Stimulated activated CD8-positive, alpha-beta memory T cell treated with anti-CD3 and anti-CD28 coated beads, Interleukin-15, amount 100 ng/mL, for 1 hour (primary cell): ENCODE data around the gene BRI3BP.
A peak's percentile ranks its signal among the peaks of the same experiment; 100 is the strongest.
"Not testable (repeated sequence)": the region's sequence is repeated elsewhere in the genome, so short reads cannot be mapped to it uniquely, and the experiment has no call there.

Source experiments
- DNase-seq: peaks from one replicate; pipeline ENCODE4 v3.0.0-alpha.2; 2020; ENCODE audit warnings: low read depth

The BRI3BP gene

DNA sequence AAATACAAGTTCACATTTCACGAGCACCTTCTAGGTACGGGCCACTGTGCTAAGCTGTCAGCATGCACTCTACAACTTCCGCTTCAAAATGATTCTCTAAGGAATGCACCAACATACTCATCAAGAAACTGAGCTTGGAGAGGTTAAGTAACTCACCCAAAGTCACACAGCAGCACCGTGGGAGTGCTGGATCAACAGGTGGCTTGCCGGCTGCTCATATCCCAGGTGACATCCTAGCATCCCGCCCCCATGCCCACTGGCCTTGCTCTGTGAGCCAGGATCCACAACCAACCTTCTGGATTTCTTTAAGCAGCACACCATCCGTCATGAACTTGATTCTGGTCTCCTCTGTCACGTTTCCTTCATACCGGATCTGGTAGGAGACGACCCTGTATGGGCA, 21.2 kb upstream of the BRI3BP start:
- no peak for DNase-seq

- DNase-seq, result no peak
Observed at GRCh38 chr12:124975276-124975675, 18.2 kb upstream of the BRI3BP start.

DNA sequence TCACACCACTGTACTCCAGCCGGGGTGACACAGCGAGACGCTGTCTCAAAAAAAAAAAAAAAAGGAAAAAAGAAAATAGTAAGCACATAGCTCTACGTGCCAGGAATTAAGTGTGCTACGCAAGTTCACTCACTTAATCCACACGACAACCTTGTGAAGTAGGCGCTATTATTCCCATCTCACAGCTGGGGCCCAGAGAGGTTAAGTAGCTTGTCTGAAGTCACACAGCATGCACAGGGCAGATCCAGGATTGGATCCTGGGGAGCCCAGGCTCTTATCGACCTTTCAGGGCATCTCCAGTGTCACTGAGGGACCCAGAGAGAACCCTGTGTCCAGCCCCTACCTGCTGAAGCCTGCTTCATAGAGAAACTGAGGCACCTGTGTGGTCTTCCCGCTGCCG, 16.4 kb upstream of the BRI3BP start:
- no peak for DNase-seq

DNA sequence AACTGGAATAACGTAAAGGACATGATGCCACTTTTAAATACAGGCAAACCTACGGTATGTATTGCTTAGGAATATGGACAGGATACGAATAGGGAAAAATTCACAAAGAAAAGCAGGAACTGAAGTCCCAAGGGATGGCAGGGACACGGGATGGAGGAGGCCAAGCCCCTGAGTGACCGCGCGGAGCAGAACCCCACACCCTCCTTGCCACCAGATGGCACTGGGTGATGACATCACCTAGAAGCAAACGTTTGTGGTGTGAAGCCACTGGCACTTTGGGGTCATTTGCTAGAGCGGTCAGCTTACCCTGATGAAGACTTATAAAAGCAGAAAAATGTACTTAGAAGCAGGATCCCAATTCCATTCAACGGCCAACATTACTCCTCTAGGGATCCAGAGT, 13.9 kb upstream of the BRI3BP start:
- DNase-seq, result no peak

- DNase-seq, result no peak
Observed at GRCh38 chr12:124980098-124980892, 13.2 kb upstream of the BRI3BP start.

- not testable (repeated sequence) for DNase-seq
Observed at GRCh38 chr12:124986876-124987275, 6.6 kb upstream of the BRI3BP start.

DNA sequence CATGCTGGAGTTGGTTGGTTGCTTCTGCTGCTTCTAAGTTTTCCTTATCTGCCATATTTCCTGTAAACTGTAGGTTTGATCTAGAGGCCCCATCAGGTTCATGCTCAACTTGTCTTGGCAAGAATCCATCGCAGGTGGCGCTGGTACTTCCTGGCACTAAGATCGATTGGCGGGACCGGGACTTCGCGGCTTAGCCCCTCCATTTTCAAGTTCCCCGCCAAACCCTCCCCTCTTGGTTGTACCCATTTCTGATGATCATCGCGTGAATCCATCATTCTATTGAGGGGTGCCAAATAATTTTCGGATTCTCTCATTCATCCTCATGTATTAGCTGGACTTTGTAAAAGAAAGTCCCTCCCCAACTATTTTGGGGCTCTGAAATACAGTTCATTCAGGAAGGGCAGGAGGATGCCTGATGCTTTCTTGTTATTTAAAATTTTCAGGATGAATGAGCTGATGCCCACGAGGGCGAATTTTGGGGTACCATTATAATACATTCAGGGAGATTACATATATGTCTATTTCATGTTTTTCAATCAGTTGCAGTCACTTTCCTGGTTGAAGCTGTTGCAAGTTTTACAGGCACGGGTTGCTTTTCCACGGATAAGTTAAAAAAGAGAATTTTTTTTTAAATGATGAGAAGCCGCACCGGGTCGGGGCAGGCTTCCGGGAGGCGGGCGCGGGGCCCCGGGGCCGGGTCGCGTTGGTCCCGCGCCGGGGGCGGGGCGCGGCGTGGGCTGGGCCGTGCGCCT, 395 bp upstream of the BRI3BP start:
- DNase-seq, result peak; percentile 57

- no peak for DNase-seq
Observed at GRCh38 chr12:124994437-124994975, 1.1 kb downstream of the BRI3BP start.

DNA sequence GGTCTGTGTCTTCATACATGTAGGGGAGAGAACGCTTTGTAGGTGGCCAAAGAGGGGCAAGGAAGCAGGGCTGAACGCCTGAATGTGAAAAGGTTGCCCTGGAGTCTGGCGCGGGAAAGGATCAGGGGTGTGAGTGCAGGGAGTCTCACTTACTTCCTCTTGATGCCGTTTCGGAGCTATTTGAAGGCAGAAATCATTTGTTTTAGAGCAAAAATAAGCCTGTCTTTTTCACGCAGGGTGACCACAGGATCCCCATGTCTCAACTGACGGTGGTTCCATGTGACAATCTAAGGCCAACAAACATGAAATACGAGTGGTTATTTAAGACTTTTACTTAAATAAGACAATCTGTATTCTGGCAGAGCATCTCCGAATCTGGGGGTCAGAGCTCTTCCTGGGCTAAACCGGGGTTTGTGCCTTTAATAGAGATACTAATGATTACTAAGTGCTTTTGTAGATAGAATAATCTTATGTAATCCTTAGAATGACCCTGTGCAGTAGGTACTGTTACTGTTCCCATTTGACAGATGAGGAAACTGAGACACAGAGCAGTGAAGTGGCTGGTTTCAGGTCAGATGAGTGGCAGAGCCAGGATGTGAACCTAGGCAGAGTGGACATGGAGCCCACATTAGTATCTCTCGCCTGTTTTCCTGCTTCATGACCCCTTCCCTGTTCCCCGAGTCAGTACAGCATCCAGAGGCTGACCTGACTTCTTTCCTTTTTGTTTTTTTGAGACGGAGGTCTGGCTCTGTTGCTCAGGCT, 1.9 kb downstream of the BRI3BP start:
- no peak for DNase-seq

DNA sequence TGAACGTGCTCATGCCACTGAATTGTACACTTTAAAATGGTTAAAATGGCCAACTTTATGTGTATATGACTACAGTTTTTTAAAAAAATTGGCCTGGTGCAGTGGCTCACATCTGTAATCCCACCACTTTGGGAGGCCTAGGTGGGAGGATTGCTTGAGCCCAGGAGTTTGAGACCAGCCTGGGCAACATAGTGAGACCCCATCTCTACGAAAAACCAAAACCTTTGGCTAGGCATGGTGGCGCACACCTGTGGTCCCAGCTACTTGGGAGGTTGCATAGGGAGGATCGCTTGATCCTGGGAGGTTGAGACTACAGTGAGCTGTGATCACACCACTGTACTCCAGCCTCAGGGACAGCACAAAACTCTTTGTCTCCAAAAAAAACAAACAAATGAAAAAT, 5.3 kb downstream of the BRI3BP start:
- no peak for DNase-seq

DNA sequence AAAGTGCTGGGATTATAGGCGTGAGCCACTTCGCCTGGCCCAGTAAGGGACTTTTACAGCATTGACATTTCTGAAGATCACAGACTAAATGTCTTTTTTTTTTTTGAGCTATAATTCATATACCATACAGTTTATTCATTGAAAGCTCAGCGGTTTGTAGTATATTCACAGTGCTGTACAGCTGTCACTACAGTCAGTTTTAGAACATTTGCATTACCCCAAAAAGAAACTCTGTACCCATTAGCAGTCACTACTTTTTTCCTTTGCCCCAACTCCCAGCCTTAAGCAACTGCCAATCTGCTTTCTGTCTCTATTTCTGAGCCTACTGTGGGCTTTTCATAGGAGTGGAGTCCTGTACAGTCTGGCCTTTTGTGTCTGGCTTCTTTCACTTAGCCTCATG, 8.2 kb downstream of the BRI3BP start:
- DNase-seq, result no peak

- no peak for DNase-seq
Observed at GRCh38 chr12:125003021-125003420, 9.6 kb downstream of the BRI3BP start.

DNA sequence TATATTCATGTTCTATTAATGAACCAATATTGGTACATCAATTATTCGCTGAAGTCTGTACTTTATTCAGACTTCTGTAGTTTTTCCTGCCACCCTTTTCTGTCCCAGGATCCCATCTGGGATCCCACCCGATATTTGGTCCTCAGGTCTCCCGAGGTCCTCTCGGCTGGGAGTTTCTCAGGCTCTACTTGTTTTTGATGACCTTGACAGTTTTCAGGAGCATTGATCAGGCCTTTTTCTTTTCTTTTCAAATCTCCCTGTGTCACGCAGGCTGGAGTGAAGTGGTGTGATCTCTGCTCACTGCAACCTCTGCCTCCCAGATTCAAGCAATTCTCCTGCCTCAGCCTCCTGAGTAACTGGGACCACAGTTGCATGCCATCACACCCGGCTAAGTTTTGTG, 11.2 kb downstream of the BRI3BP start:
- DNase-seq, result no peak

DNA sequence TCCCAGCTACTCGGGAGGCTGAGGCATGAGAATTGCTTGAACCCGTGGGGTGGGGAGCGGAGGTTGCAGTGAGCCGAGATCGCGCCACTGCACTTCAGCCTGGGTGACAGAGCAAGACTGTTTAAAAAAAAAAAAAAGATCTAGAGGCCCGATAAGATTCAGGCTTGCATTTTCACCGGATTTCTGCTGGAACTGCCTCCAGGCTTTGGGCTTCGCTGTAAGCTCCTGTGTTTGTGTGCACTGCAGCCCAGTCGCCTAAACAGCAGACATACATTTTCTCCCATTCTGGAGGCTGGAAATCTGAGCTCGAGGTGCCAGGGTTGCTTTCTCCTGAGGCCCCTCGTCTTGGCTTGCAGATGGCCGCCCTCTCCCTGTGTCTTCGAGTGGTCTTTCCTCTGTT, 12.2 kb downstream of the BRI3BP start:
- DNase-seq, result no peak

DNA sequence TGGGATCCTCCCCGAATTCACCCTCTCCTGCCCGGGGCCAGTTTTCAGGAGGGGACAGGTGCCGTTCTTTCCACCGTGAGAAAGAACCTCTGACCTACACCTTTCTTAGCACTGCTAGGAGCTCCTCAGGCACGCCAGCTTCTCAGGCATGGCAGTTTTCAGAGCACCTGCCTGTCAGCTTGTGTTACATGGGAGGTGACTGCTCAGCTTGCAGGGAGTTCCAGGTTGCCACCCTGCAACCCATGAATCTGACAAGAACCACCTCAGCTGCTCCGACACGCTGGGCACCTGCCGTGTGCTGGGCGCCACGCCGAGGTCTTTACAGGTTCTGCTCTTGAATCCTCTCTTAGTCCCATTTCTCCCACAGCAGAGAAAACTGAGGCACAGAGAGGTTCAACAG, 12.9 kb downstream of the BRI3BP start:
- DNase-seq, result no peak

DNA sequence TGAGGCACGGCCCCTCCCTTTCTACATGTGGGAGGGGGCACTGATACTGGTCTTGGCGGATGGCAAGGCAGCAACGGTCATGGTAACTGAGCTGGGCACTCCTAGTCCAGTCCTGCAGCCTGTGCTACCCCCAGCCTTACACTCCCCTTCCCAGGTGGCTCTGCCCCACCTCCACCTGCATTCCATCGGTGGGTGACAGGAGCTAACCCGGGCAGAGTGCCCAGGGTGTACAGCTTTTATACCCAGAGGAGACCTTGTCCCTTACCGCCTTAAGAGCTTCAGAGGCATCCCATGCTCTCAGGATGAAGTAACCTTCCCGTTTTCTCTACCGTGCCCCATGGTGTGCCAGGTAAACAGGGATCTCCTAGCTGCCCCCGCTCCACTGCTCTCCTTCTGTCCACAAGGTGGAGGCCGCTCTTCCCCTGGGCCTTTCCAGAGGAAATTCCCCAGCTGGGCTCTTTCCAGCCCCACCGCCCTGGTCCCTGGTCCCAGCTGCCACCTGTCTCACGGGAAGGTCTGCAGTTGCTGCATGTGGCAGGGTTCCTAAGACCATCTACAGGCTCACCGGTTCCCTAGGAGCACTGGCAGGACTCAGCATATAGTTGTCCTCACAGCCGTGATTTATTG, 20.5 kb downstream of the BRI3BP start:
- DNase-seq, result no peak

- DNase-seq, result no peak
Observed at GRCh38 chr12:125014526-125014925, 21.1 kb downstream of the BRI3BP start.

- DNase-seq, result no peak
Observed at GRCh38 chr12:125015680-125016310, 22.4 kb downstream of the BRI3BP start.

GRCh38 chr12:125017801-125018200, 24.4 kb downstream of the BRI3BP start:
- DNase-seq, result no peak

DNA sequence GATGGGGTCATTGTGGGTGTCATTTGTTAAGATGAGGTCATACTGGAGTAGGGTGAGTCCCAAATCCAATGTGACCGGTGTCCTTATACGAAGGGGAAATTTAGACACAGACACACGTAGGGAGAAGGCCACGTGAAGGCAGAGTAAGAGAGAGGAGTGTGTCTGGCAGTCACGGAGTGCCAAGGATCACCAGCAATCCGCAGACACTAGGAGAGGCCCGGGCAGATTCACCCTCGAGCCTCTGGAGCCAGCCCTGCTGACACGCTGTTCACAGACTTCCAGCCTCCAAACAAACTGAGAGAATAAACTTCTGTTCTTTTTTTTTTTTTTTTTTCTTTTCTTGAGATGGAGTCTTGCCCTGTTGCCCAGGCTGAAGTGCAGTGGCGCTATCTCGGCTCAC, 24.9 kb downstream of the BRI3BP start:
- DNase-seq, result no peak

DNA sequence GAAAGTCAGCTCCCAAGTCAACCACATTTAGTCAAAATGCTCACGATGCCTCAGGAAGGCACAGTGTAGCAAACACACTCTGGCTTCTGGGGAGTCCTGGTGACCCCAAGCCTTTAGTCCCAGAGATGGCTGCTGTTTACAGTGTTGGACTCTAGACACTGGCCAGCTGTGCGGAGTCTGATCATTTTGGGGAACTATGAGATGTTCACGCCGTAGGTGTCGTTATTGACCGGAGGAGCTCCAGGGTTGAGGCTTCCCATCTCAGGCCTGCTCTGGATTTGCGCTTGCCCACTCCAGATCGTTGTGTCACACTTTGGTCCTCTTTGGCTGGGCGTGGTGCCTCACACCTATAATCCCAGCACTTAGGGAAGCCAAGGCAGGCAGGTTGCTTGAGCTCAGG, 27.7 kb downstream of the BRI3BP start:
- DNase-seq, result no peak

GRCh38 chr12:125021771-125022170, 28.3 kb downstream of the BRI3BP start:
- DNase-seq, result no peak
